Omental fat pad (tissue), 4 donors: ENCODE measurements around the gene REEP1. TPM values are rescaled to one million over a fixed set of nuclear protein-coding genes. Genes with fewer than 3 reads are reported as not detected.

Source experiments
- ATAC-seq: fragments of 150-250 bp; one replicate; pipeline ENCODE4 v1.9.1; 2016; ENCODE audit warnings: mild to moderate bottlenecking, moderate library complexity; ENCODE audit not compliant: low FRiP score
- DNase-seq: peaks from one replicate; pipeline ENCODE4 v3.0.0-alpha.2; 2019; ENCODE audit warnings: low spot score
- total RNA-seq, 4 donors: library from RNA; depleted of rRNA; stranded (reverse); fragments of >200 nt; gene quantifications; one replicate each; pipeline ENCODE4 v1.1.0, GENCODE V29; 2016
- TF ChIP-seq, protein P1 (sequence below), 3 donors: fragments of 450-650 bp; IDR thresholded peaks; one replicate each; pipeline ENCODE4 v1.5.1; 2016 to 2017; ENCODE audit warnings: antibody characterized with exemption in 3 of 3, mild to moderate bottlenecking in 3 of 3, moderate library complexity in 2 of 3

Gene REEP1
- total RNA-seq, 4 donors from 2014 or later, result 2.5 to 15.4 (median 4.3) TPM

DNA sequence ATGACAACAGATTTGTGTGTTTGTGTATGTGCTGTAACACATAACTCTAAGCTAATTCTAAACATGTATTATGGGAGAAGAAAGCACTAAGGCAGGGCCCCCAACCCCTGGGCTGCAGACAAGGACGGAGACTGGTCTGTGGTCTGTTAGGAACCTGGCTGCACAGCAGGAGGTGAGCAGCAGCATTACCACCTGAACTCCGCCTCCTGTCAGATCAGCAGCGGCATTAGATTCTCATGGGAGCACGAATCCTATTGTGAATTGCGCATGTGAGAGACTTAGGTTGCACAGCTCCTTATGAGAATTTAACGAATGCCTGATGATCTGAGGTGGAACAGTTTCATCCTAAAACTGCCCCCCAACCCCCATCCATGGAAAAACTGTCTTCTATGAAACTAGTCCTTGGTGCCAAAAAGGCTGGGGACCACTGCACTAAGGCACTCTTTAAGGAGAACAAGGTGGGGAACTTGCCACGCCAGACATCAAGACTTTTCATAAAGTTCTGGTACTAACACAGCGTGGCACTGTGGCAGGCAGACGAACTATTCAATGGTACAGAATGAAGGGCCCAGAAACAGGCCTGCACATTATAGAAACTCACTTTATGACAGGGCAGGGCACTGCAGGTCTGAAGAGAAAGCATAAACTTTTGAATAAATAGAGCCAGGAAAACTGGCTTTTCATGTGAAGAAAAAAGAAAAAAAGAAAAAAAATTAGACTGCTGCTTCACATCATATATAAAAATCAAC, 14.0 kb downstream of the REEP1 start:
- no peak for ATAC-seq
- DNase-seq, result no peak
- TF ChIP-seq, protein P1, sequence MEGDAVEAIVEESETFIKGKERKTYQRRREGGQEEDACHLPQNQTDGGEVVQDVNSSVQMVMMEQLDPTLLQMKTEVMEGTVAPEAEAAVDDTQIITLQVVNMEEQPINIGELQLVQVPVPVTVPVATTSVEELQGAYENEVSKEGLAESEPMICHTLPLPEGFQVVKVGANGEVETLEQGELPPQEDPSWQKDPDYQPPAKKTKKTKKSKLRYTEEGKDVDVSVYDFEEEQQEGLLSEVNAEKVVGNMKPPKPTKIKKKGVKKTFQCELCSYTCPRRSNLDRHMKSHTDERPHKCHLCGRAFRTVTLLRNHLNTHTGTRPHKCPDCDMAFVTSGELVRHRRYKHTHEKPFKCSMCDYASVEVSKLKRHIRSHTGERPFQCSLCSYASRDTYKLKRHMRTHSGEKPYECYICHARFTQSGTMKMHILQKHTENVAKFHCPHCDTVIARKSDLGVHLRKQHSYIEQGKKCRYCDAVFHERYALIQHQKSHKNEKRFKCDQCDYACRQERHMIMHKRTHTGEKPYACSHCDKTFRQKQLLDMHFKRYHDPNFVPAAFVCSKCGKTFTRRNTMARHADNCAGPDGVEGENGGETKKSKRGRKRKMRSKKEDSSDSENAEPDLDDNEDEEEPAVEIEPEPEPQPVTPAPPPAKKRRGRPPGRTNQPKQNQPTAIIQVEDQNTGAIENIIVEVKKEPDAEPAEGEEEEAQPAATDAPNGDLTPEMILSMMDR (IDR thresholded peaks at IDR 0.05), result no peak

DNA sequence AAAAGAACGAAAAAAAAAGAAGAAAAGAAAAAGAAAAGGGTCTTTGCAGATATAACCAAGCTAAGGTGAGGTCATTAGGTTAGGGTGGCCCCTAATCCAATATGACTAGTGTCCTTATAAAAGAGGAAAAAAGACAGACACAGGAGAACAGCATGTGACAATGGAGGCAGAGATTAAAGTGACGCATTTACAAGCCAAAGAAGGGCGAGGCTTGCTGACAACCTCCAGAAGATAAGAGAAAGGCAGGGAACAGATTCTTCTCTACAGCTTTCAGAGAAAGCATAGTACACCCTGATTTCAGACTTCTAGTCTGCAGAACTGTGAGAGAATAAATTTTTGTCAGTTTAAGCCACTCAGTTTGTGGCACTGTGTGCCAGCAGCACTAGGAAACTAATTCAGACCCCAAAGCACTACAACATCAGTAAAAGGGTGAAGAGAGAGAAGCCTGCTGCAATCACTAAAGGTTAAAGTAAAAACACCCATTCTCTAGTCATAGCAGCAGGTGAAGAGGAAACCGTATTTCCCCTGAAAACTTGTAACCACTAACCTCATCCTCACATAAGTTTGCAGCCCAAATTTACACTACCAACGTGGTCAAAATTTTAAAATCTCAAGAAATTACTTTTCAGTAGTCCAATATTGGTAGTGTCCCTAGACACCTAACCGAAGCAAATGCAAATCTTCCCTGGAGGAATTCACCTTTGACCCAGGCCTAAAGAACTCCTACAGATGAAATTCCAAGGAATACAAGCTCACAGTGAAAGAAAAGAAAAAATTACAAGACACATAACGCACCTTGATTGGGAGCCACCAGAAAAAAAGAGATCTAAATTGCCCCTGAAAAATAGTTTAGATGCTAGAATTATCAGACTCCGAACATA, 17.5 kb downstream of the REEP1 start:
- TF ChIP-seq, protein P1 (IDR thresholded peaks at IDR 0.05), result no peak
- no peak for DNase-seq
- ATAC-seq, result no peak

DNA sequence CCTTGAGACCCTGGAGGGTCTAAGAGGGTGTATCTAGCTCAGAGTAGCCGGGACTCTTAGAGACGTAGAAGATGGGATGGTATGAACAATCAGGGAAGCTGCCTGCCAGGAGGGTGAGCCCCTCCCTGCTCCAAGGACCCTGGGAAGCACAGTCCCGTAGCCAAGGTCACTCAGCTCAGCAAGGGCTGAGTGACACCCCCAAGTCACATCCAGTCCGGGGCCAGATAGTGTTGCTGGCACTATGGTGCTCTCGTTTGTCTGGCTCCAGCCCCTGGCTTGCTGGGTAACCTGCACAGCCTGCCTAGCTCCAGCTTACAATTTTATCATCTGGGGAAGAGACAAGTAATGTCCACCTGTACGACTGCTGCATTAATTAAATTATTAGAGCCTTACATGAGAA, 22.3 kb downstream of the REEP1 start:
- TF ChIP-seq, protein P1 (IDR thresholded peaks at IDR 0.05), result no peak
- no peak for ATAC-seq

DNA sequence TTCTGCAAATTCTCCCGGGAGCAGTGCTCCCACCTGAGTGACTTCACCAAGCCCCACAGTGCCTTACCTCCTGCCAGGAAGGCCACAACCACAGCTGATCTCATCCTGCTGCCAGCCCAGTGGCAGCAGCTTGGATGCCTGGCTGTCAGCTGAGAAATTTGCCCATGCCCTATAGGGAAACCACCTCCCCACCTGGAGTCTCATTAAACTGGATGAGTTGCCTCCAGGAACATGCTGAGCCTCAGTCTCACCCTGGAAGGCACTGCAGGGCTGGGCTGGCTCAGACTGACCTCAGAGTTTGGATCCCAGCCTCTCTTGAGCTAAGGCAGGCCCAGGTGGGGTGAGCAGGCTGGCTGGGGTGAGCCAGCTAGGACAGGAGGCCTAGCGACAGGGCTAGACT, 23.3 kb downstream of the REEP1 start:
- DNase-seq (no peak), ATAC-seq (no peak)
- TF ChIP-seq, protein P1 (IDR thresholded peaks at IDR 0.05), result no peak

More for the DNA sequence above, 22.3 kb downstream of the REEP1 start:
- DNase-seq, result no peak

DNA sequence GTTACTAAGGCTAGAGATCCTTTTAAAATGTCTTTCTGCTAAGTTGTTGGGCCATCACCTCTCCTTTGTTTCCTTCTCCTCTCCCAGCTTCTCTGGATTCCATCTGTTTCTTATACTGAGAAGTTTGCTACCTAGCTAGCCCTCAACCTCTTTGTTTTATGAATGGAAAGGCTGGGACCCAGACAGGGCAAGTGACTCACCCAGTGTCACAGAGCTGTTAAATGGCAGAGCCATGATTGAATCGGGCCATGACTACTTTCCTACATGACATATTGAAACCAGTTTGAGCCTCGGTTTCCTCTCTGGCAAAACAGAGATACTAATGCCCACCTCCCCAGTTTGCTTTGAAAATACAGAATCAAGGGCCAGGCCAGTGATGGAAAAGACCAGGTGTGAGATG, 24.1 kb downstream of the REEP1 start:
- TF ChIP-seq, protein P1 (IDR thresholded peaks at IDR 0.05), result no peak
- no peak for ATAC-seq
- DNase-seq, result no peak

DNA sequence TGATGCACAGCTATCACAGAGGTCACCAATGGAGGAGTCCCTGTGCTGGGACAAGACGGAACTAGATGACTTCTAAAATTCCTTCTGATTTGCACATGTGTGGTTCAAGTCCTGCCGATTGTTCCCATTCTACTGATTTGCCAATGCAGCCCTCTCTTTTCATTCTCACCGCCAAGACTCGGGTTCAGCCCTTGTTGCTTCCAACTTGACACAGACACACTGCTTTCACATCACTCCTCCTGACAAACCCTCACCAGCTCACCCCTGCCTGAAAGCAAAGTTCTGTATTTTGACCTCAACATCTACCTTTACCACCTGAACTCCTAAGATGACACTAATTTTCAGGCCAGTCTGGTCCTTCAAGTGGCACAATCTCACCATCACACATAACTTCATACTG, 25.5 kb downstream of the REEP1 start:
- ATAC-seq (no peak), DNase-seq (no peak)
- TF ChIP-seq, protein P1 (IDR thresholded peaks at IDR 0.05), result no peak
